ENCODE results near the gene ZNF260.
"Not testable (repeated sequence)": the region's sequence is repeated elsewhere in the genome, so short reads cannot be mapped to it uniquely, and the experiment has no call there.

ZNF260 gene

GRCh38 chr19:36528194-36528920 is at the start of gene ZNF260:
TSS of gene ZNF260 (minus strand) at chr19:36528271. CDS start at chr19:36515238, 13,033 bp downstream.
- peak; percentile 92 for DNase-seq

DNA sequence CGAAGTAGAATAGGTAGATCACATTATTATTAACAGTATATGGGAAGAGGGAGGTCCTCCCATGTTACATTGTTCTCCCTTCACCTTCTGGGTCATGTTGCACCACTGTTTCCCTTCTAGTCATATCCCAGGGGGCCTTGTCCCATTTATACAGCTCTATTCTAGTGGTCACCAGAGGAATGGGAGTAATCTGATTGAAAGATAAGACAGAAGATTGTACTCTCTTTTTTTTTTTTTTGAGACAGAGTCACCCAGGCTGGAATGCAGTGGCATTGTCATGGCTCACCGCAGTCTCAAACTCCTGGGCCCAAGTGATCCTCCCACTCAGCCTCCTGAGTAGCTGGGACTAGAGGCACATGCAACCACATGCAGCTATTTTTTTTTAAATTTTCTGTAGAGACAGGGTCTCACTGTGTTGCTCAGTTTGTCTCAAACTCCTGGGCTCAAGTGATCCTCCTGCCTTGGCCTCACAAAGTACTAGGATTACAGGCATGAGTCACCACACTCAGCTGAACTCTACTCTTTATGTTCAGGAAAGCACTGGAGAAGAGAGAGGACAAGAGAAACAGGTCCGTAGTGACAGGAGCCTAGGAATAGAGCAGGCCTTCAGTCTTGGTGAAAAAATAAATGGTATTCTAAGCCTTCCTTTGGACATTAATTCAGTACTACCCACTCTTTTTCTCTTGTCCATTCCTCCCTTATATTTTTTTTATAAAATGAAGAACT is 49.4 kb upstream of the ZNF260 start:
- no peak for DNase-seq

GRCh38 chr19:36574741-36575140 is 46.7 kb upstream of the ZNF260 start:
- DNase-seq: no peak

DNA sequence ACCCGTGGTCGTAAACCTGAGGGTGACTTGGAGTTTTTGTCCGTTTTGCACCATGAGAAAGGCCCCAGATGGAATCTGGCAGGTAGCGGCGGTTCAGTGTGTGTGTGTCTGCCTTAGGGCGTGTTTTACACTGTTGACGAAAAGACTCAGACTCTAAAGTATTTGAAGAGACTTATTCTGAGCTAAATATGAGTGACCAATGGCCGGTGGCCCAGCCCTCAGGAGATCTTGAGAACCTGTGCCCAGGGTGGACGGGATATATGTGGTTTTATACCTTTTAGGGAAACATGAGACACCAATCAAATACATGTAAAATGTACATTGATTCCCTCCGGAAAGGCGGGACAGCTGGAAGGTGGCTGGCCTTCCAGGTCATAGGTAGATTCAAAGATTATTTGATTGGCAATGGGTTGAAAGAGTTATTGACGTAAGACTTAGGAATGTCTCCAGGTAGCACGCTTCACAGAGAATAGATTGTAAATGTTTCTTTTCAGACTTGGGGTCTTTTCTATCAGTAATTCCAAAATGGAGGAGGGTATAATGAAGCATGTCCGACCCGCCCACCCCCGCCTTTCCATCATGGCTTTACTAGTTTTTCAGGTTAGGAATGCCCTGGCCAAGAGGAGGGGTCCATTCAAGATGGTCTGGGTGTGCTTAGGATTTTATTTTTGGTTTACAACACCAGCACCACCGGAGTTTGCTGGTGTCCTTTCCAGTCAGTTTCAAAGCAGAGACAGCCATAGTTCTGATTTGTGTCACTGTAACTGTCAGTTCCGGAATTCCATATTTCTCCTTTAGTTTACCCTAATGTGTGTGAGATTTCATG is 46.0 kb upstream of the ZNF260 start:
- no peak for DNase-seq

DNA sequence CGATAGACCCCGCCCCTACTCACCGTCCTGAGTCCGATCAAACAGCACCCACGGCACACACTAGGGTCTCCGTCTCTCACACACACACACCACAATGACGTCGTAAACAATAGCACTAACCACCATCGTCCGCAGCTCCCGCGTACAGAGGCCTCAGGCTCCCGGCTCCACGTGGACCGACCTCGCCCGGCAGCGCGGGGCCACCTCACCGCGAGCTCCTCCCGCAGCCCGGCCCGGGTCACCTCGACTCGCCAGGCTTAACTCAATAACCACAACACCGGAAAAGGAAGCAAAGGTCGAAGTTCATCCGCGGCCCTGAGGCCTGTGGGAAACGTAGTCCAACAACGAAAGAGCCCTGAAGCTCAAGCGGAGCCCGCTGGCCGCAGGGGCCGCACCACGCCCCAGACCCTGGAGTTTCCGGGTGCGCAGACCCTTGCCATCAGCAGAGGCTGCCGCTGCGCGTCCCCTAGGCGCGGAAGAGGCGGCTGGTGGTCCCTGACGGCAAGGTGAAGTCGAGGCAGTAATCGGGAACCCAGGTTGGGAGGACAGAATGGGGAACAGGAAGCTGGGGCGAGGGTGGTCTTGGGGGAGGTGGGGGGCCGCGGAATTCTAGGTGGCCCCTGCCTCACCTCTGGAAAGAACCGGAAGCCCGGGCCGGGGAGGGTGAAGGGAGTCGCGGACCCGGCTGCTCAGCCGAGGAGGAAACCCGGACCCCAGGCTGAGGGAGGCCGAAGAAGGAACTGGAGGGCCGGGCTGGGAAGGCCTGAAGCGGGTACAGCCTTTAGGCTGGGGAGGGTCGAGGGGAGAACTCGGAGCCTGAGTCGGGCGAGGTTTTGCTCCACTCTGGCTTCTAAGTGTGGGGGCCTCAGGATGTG is 45.2 kb upstream of the ZNF260 start, which contains the start of gene ZNF529:
ZNF529 (minus strand) TSS at position 273 of the 875 bp plus-strand sequence. CDS start 946 bp downstream, outside the sequence.
- peak; percentile 79 for DNase-seq

DNA sequence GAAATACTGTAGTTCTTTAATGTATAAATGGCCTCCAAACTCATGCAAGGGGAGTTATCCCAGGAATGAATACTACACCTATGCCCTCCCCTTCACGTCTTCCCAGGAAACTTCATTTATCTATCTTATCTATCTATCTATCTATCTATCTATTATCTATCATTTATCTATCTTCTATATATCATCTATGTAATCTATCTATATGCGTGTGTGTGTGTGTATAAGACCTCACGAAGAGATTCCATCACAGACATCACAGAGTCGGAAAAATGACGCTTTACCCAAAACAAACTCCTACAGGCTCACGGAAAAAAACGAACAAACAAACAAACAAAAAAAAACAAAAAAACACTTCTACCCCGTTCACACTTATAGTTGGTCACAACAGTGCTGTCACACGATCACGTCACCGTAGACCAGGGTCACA is 44.5 kb upstream of the ZNF260 start:
- DNase-seq: no peak

GRCh38 chr19:36564391-36564790 is 36.3 kb upstream of the ZNF260 start:
- DNase-seq: no peak

DNA sequence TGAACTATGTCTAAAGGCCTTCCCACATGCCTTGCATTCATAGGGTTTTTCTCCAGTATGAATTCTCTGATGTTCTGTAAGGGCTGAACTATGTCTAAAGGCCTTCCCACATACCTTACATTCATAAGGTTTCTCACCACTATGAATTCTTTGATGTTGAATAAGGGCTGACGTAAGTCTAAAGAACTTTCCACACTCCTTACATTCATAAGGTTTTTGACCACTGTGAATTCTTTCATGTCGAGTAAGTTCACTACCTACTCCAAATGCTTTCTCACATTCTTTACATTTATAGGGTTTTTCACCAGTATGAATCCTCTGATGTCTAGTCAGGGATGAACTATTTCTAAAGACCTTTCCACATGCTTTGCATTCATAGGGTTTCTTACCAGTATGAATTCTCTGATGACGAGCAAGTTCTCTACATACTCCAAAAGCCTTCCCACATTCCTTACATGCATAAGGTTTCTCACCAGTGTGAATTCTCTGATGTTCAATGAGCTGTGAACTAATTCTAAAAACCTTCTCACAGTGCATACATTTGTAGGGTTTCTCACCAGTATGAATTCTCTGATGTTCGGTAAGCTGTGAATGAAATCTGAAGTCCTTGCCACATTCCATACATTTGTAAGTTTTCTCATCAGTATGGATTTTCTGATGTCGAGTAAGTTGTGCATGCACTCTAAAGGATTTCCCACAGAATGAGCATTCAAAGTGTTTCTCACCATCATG is 19.1 kb upstream of the ZNF260 start:
- DNase-seq: no peak

- DNase-seq: no peak
These were observed 949 bp upstream of the ZNF260 start for GRCh38 chr19:36528921-36529518.

GRCh38 chr19:36527873-36528193 is 238 bp downstream of the ZNF260 start:
- DNase-seq: no peak

- no peak for DNase-seq
These were observed 730 bp downstream of the ZNF260 start for GRCh38 chr19:36527341-36527740.

GRCh38 chr19:36526581-36526980 is 1.5 kb downstream of the ZNF260 start:
- DNase-seq: no peak

DNA sequence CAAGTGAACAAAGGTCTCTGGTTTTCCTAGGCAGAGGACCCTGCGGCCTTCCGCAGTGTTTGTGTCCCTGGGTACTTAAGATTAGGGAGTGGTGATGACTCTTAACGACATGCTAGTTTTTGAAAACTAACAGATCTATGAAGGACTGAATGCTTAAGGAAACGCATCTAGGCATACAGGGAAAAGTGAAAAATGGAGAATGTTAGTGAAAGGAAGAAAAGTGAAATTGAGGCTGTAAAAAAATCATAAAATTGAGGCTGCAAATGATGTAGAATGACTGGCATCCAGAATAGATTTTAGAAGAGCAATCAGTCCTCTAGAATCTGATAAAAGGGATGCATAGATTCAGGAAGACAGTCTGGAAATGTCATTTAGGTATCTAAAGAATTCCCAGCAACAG is 3.5 kb downstream of the ZNF260 start:
- no peak for DNase-seq

- no peak for DNase-seq
These were observed 14.0 kb downstream of the ZNF260 start for GRCh38 chr19:36514012-36514612.

DNA sequence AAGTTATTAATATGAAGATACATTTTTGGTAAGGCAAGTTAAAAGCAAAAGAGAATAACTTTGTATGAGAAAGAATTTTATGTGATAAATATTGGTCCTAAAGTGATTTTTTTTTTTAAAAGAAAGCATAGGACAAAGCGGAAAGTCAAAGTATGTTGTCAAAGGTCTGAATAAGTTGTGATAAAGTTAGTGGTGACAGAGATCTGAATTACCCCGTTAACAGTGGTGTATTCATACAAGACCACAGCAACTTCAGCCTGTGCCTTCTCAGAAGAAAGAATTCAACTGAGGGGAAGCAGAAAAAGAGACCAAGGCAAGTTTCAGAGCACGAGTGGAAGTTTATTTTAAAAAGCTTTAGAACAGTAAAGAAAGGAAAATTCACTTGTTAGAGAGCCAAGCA is 19.7 kb downstream of the ZNF260 start:
- DNase-seq: no peak

DNA sequence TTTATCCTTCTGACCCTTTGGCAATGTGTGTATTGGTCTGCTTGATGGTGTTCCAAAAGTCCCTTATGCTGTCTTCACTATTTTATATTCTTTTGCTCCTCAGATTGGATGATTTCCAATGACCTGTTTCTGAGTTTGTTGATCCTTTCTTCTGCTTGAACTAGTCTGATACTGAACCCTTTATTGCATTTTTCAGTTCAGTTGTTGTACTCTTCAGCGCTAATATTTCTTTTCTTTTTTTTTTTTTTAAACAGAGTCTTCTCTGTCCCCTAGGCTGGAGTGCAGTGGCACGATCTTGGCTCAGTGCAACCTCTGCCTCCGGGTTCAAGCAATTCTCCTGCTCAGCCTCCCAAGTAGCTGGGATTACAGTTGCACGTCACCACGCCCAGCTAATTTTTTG is 26.1 kb downstream of the ZNF260 start:
- DNase-seq: no peak

- no peak for DNase-seq
These were observed 31.1 kb downstream of the ZNF260 start for GRCh38 chr19:36497001-36497400.

- peak; percentile 9 for DNase-seq
These were observed 35.2 kb downstream of the ZNF260 start for GRCh38 chr19:36492689-36493453.

DNA sequence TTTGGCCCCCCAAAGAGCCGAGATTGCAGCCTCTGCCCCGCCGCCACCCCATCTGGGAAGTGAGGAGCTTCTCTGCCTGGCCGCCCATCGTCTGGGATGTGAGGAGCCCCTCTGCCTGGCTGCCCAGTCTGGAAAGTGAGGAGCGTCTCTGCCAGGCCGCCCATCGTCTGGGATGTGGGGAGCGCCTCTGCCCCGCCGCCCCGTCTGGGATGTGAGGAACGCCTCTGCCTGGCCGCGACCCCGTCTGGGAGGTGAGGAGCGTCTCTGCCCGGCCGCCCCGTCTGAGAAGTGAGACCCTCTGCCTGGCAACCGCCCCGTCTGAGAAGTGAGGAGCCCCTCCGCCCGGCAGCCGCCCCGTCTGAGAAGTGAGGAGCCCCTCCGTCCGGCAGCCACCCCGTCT is 37.2 kb downstream of the ZNF260 start:
- not testable (repeated sequence) for DNase-seq

DNA sequence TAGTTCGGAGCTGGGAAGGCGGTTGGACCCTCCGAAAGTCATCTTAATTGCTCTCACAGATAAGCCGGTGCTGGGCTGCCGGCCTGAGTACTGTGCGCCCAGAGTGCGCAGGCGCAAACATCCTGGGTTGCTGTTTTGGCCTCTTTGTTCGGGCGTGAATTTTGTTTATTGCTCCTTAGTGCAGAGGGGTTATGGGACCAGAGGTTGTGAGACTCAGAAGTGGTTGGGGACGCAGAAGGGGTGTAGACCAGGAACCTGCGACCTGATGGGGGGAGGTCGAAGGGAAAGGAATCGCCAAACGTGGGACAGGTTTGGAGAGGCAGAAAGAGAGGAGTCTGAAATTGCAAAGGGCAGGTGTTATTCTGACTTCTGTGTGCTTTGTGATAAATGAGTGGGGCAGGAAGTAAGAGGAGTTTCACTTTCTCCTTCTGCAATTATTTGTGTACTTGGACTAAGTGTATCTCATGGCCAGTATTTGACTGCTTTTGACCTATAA is 38.1 kb downstream of the ZNF260 start:
- DNase-seq: no peak

Data from GDM1 (cell line).